Sigmoid colon (tissue), 4 donors: Measurements from ENCODE around the gene EIPR1.

Source experiments
- EP300 ChIP-seq, 4 donors: sonication (generic); formaldehyde crosslinking; IDR thresholded peaks; one replicate each; pipeline ENCODE4 v1.6.1; 2017; ENCODE audit warnings: antibody characterized with exemption in 4 of 4
- POLR2A ChIP-seq, 2 donors: fragments of 450-650 bp; IDR thresholded peaks; one replicate each; pipeline ENCODE4 v1.6.1; 2016; ENCODE audit warnings: antibody characterized with exemption in 2 of 2, mild to moderate bottlenecking in 2 of 2, moderate library complexity in 2 of 2
- POLR2AphosphoS5 ChIP-seq, 4 donors: sonication (generic); formaldehyde crosslinking; IDR thresholded peaks; one replicate each; pipeline ENCODE4 v1.6.1; 2017; ENCODE audit warnings: antibody characterized with exemption in 4 of 4
- TF ChIP-seq, protein P1 (sequence below), 4 experiments: fragments of 450-650 bp in 3 of 4; fragments of 200-600 bp in 1 of 4; IDR thresholded peaks; one replicate each; pipeline ENCODE4 v1.5.1; 2016 to 2019; ENCODE audit warnings: antibody characterized with exemption in 4 of 4, mild to moderate bottlenecking in 3 of 4, moderate library complexity in 2 of 4

DNA sequence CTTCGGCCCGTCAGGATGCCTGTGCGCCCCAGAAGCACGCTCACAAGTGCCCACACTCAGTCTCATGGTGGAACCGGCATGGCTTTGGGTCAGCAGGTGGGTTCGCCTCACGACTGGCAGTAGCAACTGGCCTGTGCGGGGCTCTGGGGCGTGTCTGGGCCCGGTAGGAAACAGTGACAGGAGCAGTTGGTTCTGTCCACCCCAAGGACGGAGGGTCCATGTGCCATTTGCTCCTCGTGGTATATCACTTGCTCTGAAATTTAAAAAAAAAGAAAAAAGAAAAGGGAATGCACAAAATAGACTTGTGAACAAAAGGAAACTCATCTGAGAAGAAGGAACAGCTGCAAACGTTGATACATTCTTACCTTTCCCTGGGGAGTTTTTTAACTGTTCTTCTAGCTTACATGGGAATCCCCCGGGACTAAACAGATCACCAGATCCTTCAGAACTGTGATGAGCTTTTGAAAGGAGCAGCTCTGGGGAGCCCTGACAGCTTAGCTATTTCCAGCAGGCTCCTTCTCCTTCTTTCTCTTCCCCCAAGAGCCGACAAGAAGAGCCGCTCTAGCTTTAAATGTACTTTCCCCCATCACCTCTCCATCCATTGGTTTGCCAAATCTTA, 44.7 kb upstream of the EIPR1 start:
- no peak for TF ChIP-seq POLR2AphosphoS5 (IDR thresholded peaks at IDR 0.05)
- TF ChIP-seq, protein P1, sequence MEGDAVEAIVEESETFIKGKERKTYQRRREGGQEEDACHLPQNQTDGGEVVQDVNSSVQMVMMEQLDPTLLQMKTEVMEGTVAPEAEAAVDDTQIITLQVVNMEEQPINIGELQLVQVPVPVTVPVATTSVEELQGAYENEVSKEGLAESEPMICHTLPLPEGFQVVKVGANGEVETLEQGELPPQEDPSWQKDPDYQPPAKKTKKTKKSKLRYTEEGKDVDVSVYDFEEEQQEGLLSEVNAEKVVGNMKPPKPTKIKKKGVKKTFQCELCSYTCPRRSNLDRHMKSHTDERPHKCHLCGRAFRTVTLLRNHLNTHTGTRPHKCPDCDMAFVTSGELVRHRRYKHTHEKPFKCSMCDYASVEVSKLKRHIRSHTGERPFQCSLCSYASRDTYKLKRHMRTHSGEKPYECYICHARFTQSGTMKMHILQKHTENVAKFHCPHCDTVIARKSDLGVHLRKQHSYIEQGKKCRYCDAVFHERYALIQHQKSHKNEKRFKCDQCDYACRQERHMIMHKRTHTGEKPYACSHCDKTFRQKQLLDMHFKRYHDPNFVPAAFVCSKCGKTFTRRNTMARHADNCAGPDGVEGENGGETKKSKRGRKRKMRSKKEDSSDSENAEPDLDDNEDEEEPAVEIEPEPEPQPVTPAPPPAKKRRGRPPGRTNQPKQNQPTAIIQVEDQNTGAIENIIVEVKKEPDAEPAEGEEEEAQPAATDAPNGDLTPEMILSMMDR (IDR thresholded peaks at IDR 0.05), result no peak
- TF ChIP-seq POLR2A (IDR thresholded peaks at IDR 0.05), result no peak
- TF ChIP-seq EP300 (IDR thresholded peaks at IDR 0.05), result no peak
